ENCODE data around the gene SQOR.

GRCh38 chr15:45689616-45690015 is 54.8 kb downstream of the SQOR start:
- TF ChIP-seq, protein P1, sequence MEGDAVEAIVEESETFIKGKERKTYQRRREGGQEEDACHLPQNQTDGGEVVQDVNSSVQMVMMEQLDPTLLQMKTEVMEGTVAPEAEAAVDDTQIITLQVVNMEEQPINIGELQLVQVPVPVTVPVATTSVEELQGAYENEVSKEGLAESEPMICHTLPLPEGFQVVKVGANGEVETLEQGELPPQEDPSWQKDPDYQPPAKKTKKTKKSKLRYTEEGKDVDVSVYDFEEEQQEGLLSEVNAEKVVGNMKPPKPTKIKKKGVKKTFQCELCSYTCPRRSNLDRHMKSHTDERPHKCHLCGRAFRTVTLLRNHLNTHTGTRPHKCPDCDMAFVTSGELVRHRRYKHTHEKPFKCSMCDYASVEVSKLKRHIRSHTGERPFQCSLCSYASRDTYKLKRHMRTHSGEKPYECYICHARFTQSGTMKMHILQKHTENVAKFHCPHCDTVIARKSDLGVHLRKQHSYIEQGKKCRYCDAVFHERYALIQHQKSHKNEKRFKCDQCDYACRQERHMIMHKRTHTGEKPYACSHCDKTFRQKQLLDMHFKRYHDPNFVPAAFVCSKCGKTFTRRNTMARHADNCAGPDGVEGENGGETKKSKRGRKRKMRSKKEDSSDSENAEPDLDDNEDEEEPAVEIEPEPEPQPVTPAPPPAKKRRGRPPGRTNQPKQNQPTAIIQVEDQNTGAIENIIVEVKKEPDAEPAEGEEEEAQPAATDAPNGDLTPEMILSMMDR (IDR thresholded peaks at IDR 0.05) = no peak
- TF ChIP-seq POLR2A (IDR thresholded peaks at IDR 0.05) = no peak
